GM19238 (cell line): Measurements from ENCODE around the gene MB.
A peak's percentile ranks its signal among the peaks of the same experiment; 100 is the strongest.

Experiments
- DNase-seq: peaks from one replicate; pipeline ENCODE4 v3.0.0; 2011; ENCODE audit warnings: low spot score; ENCODE audit not compliant: insufficient read length

MB gene

GRCh38 chr22:35597692-35598395 is 19.3 kb downstream of the MB start:
- no peak for DNase-seq

- DNase-seq, result no peak
Observed at GRCh38 chr22:35596821-35597220, 20.3 kb downstream of the MB start.

- no peak for DNase-seq
Observed at GRCh38 chr22:35594686-35595085, 22.4 kb downstream of the MB start.

GRCh38 chr22:35593891-35594470 is 23.1 kb downstream of the MB start:
- DNase-seq, result no peak

- no peak for DNase-seq
Observed at GRCh38 chr22:35593071-35593890, 23.8 kb downstream of the MB start.

GRCh38 chr22:35592418-35592967 is 24.6 kb downstream of the MB start:
- DNase-seq, result no peak

- no peak for DNase-seq
Observed at GRCh38 chr22:35591714-35592417, 25.3 kb downstream of the MB start.

GRCh38 chr22:35590634-35591295 is 26.4 kb downstream of the MB start:
- DNase-seq, result no peak

- no peak for DNase-seq
Observed at GRCh38 chr22:35589756-35590093, 27.4 kb downstream of the MB start.

- DNase-seq, result no peak
Observed at GRCh38 chr22:35589071-35589755, 27.9 kb downstream of the MB start.

- no peak for DNase-seq
Observed at GRCh38 chr22:35587896-35588295, 29.2 kb downstream of the MB start.

GRCh38 chr22:35587447-35587870 is 29.7 kb downstream of the MB start:
- DNase-seq, result no peak

- no peak for DNase-seq
Observed at GRCh38 chr22:35586771-35587170, 30.4 kb downstream of the MB start.

GRCh38 chr22:35582861-35583670 is 34.1 kb downstream of the MB start:
- peak; percentile 79 for DNase-seq

- no peak for DNase-seq
Observed at GRCh38 chr22:35582218-35582860, 34.8 kb downstream of the MB start.

GRCh38 chr22:35581023-35581413 is 36.1 kb downstream of the MB start:
- no peak for DNase-seq

- DNase-seq, result no peak
Observed at GRCh38 chr22:35580351-35581022, 36.6 kb downstream of the MB start.

GRCh38 chr22:35578836-35579575 is 38.1 kb downstream of the MB start:
- DNase-seq, result no peak
